AG04450 (cell line): Measurements from ENCODE around the gene CFAP45. TPM values are rescaled to one million over a fixed set of nuclear protein-coding genes. Genes with fewer than 3 reads are reported as not detected.

ENCODE experiments used
- CTCF ChIA-PET: fragments of 300-600, 350-600 bp; formaldehyde crosslinking; extraction: SDS; loops from one replicate; lab custom pipeline; 2022; ENCODE audit warnings: antibody characterized with exemption, inconsistent platforms; lab: Charles Lee
- POLR2A ChIA-PET: fragments of 350-600 bp; formaldehyde crosslinking; extraction: SDS; loops from one replicate; lab custom pipeline; 2021; ENCODE audit warnings: antibody characterized with exemption, inconsistent platforms; lab: Yijun Ruan, JAX
- DNase-seq: peaks from one replicate; pipeline ENCODE4 v3.0.0-alpha.2; 2011; ENCODE audit warnings: low read depth, low spot score
- H3K27ac ChIP-seq: one replicate; pipeline ENCODE4 v1.5.1; 2012; ENCODE audit warnings: low read depth, low read length, control low read depth
- H3K27me3 ChIP-seq: one replicate; pipeline ENCODE4 v1.6.0; 2012; ENCODE audit warnings: low read length; ENCODE audit not compliant: control insufficient read depth, insufficient read depth
- H3K4me3 ChIP-seq: 2 replicates; pipeline ENCODE4 v1.5.1; 2011; ENCODE audit warnings: mild to moderate bottlenecking, low read depth, low read length, control low read depth
- H3K9me3 ChIP-seq: 2 replicates; pipeline ENCODE4 v1.5.1; 2012; ENCODE audit warnings: low read length; ENCODE audit not compliant: control insufficient read depth, insufficient read depth
- CTCF ChIP-seq: IDR thresholded peaks from 2 replicates; pipeline ENCODE4 v1.5.1; 2011; ENCODE audit warnings: low read depth, low read length, control low read depth, inconsistent platforms
- polyA minus RNA-seq: library from RNA; depleted of rRNA, polyadenylated mRNA; stranded (reverse); fragments of >200 nt; gene quantifications from 2 replicates; pipeline ENCODE4 v1.2.3, GENCODE V29; 2011; rRNA and poly(A)+ RNA removed
- polyA plus RNA-seq: library from polyadenylated mRNA; depleted of rRNA; stranded (reverse); fragments of >200 nt; gene quantifications from 2 replicates; pipeline ENCODE4 v1.2.3, GENCODE V29; 2011; rRNA removed

CFAP45 gene
- polyA plus RNA-seq (0.29 and 0.51 TPM in 2 replicates), polyA minus RNA-seq (0.35 TPM in 1 of 2 replicates, not detected in the other)

GRCh38 chr1:159900086-159900680 is at the start of gene CFAP45:
TSS of gene CFAP45 (minus strand) at chr1:159900165. CDS start at chr1:159900098, 67 bp downstream.
- POLR2A ChIA-PET, result no interaction called here
- H3K9me3 ChIP-seq, result peaks cover 5% of the 10 kb centered on the region
- H3K4me3 ChIP-seq, result no peak within 1 kb of the TSS
- TF ChIP-seq CTCF, result no peak
- no peaks in the 10 kb centered on the region for H3K27me3 ChIP-seq
- H3K27ac ChIP-seq, result no peak within 1 kb of the TSS
- DNase-seq, result no peak
- CTCF ChIA-PET, result interaction anchor here (0.6 to 3.1 kb wide), 3 partner anchors 8 to 1090 kb away, joined by 3 to 12 read pairs (median 5); no protein-coding TSS in a partner anchor

GRCh38 chr1:159949123-159949522 is 49.2 kb upstream of the CFAP45 start:
- TF ChIP-seq CTCF, result no peak
- peaks cover 41% of the 10 kb centered on the region for H3K27me3 ChIP-seq
- DNase-seq, result no peak
- POLR2A ChIA-PET, result no interaction called here
- no peak overlapping the region for H3K27ac ChIP-seq
- H3K4me3 ChIP-seq, result no peak overlapping the region
- CTCF ChIA-PET, result interaction anchor here (8.2 kb wide), 1 partner anchor 57 kb away, joined by 81 read pairs; no protein-coding TSS in a partner anchor
- H3K9me3 ChIP-seq, result no peaks in the 10 kb centered on the region

GRCh38 chr1:159947942-159948341 is 48.0 kb upstream of the CFAP45 start:
- no peak for DNase-seq
- no peak overlapping the region for H3K4me3 ChIP-seq
- no peaks in the 10 kb centered on the region for H3K9me3 ChIP-seq
- no peak for TF ChIP-seq CTCF
- H3K27me3 ChIP-seq, result peaks cover 52% of the 10 kb centered on the region
- H3K27ac ChIP-seq, result no peak overlapping the region
- POLR2A ChIA-PET, result no interaction called here
- CTCF ChIA-PET, result interaction anchor here (2.7 to 5.6 kb wide), 2 partner anchors 58 to 149 kb away, joined by 12 to 75 read pairs; no protein-coding TSS in a partner anchor

- DNase-seq, result no peak
- no peak overlapping the region for H3K4me3 ChIP-seq
Measured at GRCh38 chr1:159946242-159947187, 46.5 kb upstream of the CFAP45 start.

More at GRCh38 chr1:159946242-159947187, 46.5 kb upstream of the CFAP45 start:
- TF ChIP-seq CTCF, result no peak
- CTCF ChIA-PET, result interaction anchor here (0.5 to 5.6 kb wide), 10 partner anchors 10 to 166 kb away, joined by 3 to 75 read pairs (median 3); partner anchors contain the start of gene DUSP23
- Histone ChIP-seq H3K27me3 (peaks cover 53% of the 10 kb centered on the region), H3K27ac (no peak overlapping the region), H3K9me3 (no peaks in the 10 kb centered on the region)
- POLR2A ChIA-PET, result interaction anchor here (1.0 kb wide), 1 partner anchor 21 kb away, joined by 3 read pairs; the partner anchor contains the start of gene TAGLN2
